Measurements from ENCODE around the gene TBL1X. TPM values are rescaled to one million over a fixed set of nuclear protein-coding genes. Genes with fewer than 3 reads are reported as not detected.

TBL1X gene
- total RNA-seq, 3 donors from 2014 or later, result 18.6 to 24.6 (median 20.0) TPM

- H3K9me3 ChIP-seq, result no peaks in the 10 kb centered on the region
Measured at GRCh38 chrX:9646471-9647224, 181.8 kb downstream of the TBL1X start.

GRCh38 chrX:9647431-9647830, 182.6 kb downstream of the TBL1X start:
- intact Hi-C loops (cut with DNase I; ENCODE audit: low total_unique reads), result no loop called here
- H3K9me3 ChIP-seq, result no peaks in the 10 kb centered on the region
- H3K4me3 ChIP-seq, result no peak overlapping the region
- DNase-seq (ENCODE audit: low spot score in 2 of 2), result peak in 1 of 2 donors; percentile 43
- no peaks in the 10 kb centered on the region for H3K4me1 ChIP-seq
- peaks cover 0 to 11% of the 10 kb centered on the region in 2 donors for H3K27me3 ChIP-seq
- TF ChIP-seq POLR2A (IDR thresholded peaks at IDR 0.05) (no peak), CTCF (IDR thresholded peaks at IDR 0.05) (no peak), POLR2AphosphoS5 (IDR thresholded peaks at IDR 0.05) (no peak)
- peak overlapping the region; percentile 42 to 66 for H3K27ac ChIP-seq
- no peaks in the 10 kb centered on the region for H3K36me3 ChIP-seq

More at GRCh38 chrX:9646471-9647224, 181.8 kb downstream of the TBL1X start:
- intact Hi-C loops (cut with DNase I; ENCODE audit: low total_unique reads), result no loop called here
- DNase-seq (ENCODE audit: low spot score in 2 of 2), result no peak
- Histone ChIP-seq H3K36me3 (no peaks in the 10 kb centered on the region), H3K27me3 (peaks cover 0 to 9% of the 10 kb centered on the region in 2 donors), H3K27ac (peak overlapping the region in 1 of 2 donors; percentile 66), H3K4me1 (no peaks in the 10 kb centered on the region), H3K4me3 (no peak overlapping the region)
- TF ChIP-seq POLR2A (IDR thresholded peaks at IDR 0.05) (no peak), CTCF (IDR thresholded peaks at IDR 0.05) (no peak), POLR2AphosphoS5 (IDR thresholded peaks at IDR 0.05) (no peak)

GRCh38 chrX:9650091-9650490, 185.2 kb downstream of the TBL1X start:
- H3K4me3 ChIP-seq, result no peak overlapping the region
- TF ChIP-seq CTCF (IDR thresholded peaks at IDR 0.05), result no peak
- no peak for TF ChIP-seq POLR2A (IDR thresholded peaks at IDR 0.05)
- no peak for TF ChIP-seq POLR2AphosphoS5 (IDR thresholded peaks at IDR 0.05)
- H3K27me3 ChIP-seq, result peaks cover 0 to 11% of the 10 kb centered on the region in 2 donors
- no peaks in the 10 kb centered on the region for H3K9me3 ChIP-seq
- no peaks in the 10 kb centered on the region for H3K36me3 ChIP-seq
- intact Hi-C loops (cut with DNase I; ENCODE audit: low total_unique reads), result no loop called here
- no peak for DNase-seq (ENCODE audit: low spot score in 2 of 2)
- no peak overlapping the region for H3K27ac ChIP-seq
- no peaks in the 10 kb centered on the region for H3K4me1 ChIP-seq

GRCh38 chrX:9651737-9652136, 186.9 kb downstream of the TBL1X start:
- intact Hi-C loops (cut with DNase I; ENCODE audit: low total_unique reads), result no loop called here
- no peaks in the 10 kb centered on the region for H3K4me1 ChIP-seq

More at GRCh38 chrX:9651737-9652136, 186.9 kb downstream of the TBL1X start:
- Histone ChIP-seq H3K27ac (no peak overlapping the region), H3K36me3 (no peaks in the 10 kb centered on the region), H3K27me3 (peaks cover 0 to 11% of the 10 kb centered on the region in 2 donors), H3K4me3 (no peak overlapping the region), H3K9me3 (no peaks in the 10 kb centered on the region)
- DNase-seq (ENCODE audit: low spot score in 2 of 2), result no peak
- TF ChIP-seq CTCF (IDR thresholded peaks at IDR 0.05) (no peak), POLR2A (IDR thresholded peaks at IDR 0.05) (no peak), POLR2AphosphoS5 (IDR thresholded peaks at IDR 0.05) (no peak)

All from breast epithelium (tissue), 4 donors.